IPS-NIHi11 (cell line): Measurements from ENCODE around the gene PGLYRP3.
A peak's percentile ranks its signal among the peaks of the same experiment; 100 is the strongest.

Experiments used
- DNase-seq: peaks from one replicate; pipeline ENCODE4 v3.0.0; 2012; ENCODE audit warnings: mixed read lengths, low spot score

The PGLYRP3 gene

DNA sequence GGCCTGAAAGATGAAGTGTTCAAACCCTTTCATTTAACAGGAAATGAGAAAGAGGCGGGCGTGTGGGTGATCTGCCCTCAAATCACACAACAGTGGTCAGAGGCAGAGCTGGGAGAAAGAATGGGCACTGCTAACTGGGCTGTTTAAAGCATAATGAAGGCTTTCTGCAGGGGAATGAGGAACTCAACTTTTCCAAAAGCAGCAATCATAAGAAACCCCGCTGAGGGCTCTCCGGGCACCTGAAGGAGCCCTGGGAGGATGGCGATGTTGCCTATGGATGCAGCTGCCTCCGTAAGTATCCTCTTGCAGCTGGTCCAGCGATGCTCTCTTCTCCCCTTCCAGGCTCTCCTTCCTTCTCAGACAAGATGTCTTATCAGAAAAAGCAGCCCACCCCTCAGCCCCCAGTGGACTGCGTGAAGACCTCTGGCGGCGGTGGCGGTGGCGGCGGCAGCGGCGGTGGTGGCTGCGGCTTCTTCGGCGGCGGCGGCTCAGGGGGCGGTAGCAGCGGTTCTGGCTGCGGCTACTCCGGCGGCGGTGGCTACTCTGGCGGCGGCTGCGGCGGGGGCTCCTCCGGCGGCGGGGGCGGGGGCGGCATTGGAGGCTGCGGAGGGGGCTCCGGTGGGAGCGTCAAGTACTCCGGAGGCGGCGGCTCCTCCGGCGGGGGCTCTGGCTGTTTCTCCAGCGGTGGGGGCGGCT is 52.0 kb downstream of the PGLYRP3 start:
- DNase-seq, result peak; percentile 56

DNA sequence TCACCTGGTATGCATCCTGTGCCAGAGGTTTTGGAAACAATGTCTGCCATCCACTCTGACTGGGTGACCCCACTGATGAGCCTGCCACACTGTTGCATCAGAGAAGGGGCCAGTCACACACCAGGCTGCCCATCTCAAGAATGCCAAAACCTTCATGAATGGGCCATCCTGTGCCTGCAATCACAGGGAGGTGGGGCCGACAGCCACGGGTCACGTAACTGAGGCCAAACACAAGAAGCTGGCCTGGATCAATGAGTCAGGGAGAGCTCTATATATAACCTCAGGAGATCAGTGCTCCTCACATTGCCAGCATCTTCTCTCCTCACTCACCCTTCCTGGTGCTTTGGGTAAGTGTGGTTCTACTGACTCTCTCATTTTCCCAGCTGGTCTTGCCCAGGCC is 53.4 kb downstream of the PGLYRP3 start, which contains the start of gene LORICRIN:
Gene LORICRIN, plus strand, starts transcription at position 301 of the 400 bp plus-strand sequence. CDS start 1,263 bp downstream, outside the sequence.
- no peak for DNase-seq

DNA sequence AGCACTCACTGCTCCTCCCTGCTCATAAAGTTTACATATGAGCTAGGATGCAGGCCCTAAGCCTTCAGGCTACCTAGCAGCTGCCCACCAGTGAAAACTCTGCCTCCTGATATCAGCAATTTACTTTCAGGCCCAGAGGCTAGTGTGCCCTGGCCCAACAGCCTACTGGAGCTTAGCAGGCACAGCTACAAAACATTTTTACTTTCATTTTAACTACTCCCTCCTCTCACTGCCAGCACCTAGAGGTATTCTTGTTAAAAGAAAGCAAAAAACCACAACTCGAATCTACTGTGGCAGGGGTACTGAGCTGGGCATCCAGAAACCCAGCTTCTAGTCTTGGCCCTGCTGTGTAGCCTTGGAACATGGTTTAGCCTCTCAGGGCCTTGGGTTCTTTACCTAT is 59.1 kb downstream of the PGLYRP3 start:
- no peak for DNase-seq

DNA sequence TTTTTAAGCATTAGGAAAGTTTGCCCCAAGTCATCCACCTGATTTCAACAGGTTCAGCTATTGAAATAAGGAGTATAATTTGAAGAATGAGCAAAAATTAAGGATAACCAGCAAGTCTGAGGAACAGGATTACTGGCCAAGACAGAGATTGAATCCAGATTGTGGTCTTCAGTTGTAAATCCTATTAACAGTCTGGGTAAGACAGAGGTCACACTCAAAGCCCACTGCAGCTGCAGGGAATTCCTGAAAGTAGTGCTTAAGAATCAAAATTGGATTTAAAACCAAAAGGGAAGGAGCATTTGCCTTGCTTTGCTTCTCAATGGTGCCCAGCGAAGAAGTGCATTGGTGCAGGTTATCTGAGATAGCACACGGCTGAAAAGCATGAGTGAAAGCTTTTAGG is 59.7 kb downstream of the PGLYRP3 start:
- no peak for DNase-seq

DNA sequence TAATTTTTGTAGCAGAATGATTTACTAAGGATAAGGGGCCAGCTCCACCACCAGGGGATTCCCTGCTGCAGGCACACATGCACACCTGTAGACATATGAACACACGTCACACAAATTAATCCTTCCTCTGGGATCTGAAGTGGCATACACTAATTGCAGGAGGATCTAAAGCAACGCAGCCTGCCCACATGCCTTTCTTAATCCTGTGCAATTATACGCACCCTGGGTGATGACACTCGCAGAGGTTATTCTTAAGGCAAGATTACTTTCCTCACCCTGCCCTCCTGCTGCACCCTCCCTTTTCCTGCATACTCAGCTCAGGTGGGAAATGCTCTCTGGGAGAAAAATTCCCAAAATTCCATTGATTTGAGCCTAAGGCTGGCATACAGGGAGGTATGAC is 60.8 kb downstream of the PGLYRP3 start:
- DNase-seq, result no peak

DNA sequence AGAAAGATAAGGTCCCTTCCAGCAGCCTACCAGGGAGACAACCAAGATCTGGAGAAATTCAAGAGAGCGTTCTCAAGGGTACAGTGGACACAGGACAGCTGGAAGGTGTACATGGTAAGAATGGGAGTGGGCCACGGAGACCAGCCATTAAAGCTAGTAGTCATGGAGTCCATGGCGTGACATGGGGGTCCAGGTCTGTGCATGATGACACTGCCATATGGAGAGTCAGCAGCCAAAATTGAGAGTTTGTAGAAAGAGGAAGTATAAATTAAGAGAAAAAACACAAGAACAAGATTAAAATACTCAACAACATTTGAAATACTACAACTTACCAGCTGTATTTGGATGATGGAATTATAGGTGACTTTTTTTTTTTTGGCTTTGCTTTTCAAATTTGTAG is 61.2 kb downstream of the PGLYRP3 start:
- DNase-seq, result no peak

DNA sequence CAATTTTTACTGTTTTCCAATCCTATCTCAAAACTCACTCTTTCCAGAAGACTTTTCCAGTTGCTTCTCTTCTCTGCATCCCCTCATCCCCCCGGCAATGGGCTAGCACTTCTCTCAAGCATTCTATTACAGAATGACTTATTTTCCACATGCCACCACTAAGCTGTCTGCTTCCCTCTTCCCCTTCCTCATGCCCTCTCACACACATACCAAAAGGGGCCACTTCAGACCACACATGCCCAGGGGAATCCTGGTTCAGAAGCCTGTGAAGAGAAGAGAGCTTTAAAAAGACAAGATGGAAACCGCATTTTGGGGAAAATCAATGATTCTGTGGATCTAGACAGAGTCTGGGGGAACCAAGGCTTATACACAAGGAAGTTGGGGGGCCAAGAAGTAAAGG is 61.7 kb downstream of the PGLYRP3 start:
- no peak for DNase-seq

DNA sequence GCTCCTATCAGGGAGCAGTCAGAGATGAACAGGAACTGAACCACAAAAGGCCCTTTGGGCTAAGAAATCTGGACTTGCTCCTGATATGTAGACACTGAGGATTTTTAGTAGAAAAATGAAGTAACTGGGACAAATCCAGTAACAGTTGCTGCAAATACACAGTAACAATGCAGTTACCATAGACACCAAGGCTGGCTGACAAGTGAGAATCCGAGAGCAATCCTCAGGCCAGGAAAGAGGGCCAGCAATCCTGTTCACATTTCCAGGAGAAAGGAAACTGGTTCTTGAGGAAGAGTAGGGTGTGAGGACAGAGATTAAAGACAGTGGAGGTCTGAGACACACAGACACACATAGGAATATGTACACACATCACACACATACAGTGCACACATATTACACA is 62.6 kb downstream of the PGLYRP3 start:
- no peak for DNase-seq

DNA sequence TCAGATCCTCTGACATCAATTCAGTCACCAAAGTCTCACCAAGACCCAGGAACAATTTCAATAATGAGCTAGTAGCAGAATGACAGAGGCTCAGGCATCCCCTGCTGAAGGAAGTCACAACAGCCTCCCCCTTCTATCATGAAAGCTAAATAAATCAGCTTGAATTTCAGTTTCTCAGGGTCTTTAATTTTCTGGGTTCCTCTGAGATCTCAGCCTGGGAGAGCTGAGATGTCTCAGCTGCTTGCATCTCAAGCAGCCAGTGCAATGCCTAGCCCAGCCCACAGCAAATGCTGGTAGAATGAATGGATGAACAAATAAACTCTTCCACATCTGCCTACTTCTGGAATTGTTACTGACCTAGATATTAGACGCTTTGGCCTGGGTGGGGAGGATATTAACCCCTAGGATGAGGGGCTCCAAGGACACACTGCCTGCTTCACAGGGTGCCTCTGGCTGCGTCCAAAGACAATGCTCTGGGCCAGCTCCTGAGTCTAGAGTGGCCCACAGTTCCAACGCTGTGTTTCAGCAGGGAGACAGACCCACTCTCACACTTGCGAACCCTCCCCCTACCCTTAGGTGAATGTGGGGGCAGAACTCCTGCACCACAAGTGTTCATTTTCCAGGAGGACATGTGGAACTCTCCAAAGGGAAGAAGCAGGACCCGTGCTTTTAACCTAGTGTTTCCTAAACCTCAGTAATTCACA is 64.4 kb downstream of the PGLYRP3 start:
- DNase-seq, result no peak
